Measurements from ENCODE around the gene UNC5CL.
A peak's percentile ranks its signal among the peaks of the same experiment; 100 is the strongest.

DNA sequence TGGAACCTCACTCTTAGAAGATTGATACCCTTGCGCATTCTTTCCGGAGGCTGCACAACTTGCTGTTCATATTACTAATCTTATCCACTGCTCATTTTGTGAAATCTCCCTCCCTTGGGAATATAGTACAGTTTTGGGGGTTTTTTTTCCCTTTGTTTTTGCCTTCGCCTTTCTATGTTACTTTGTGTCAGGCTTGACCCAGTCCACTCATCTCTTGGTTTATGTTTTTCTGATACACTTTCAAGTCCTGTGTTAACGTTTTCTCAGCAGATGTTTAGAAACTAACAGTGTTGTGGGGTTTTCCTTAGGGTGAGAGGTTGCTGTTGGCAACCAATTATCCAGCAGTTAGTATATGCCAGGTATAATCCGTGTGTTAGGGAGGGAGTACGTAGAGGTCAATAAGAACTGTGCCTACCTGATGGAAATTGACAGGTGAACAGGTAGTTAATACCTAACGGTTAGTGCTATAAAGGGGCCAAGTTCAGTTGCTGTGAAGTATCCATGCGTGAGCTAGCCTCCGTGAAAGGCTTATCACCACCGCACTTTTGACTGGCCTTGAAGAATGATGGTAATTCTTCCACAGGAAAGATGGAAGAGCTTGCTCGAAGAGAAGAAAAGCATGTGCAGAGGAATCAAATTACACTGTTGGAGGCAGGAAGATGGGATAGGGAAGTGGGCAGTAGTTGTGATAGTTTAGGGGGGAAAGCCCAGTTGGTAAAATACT, 35.1 kb upstream of the UNC5CL start:
- TF ChIP-seq, protein P1, sequence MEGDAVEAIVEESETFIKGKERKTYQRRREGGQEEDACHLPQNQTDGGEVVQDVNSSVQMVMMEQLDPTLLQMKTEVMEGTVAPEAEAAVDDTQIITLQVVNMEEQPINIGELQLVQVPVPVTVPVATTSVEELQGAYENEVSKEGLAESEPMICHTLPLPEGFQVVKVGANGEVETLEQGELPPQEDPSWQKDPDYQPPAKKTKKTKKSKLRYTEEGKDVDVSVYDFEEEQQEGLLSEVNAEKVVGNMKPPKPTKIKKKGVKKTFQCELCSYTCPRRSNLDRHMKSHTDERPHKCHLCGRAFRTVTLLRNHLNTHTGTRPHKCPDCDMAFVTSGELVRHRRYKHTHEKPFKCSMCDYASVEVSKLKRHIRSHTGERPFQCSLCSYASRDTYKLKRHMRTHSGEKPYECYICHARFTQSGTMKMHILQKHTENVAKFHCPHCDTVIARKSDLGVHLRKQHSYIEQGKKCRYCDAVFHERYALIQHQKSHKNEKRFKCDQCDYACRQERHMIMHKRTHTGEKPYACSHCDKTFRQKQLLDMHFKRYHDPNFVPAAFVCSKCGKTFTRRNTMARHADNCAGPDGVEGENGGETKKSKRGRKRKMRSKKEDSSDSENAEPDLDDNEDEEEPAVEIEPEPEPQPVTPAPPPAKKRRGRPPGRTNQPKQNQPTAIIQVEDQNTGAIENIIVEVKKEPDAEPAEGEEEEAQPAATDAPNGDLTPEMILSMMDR (IDR thresholded peaks at IDR 0.05; ENCODE audit: insufficient read depth, low read length): no peak
- TF ChIP-seq POLR2AphosphoS5 (IDR thresholded peaks at IDR 0.05; ENCODE audit: low read depth) (no peak), GABPA (IDR thresholded peaks at IDR 0.05; ENCODE audit: low read depth) (no peak), SPI1 (IDR thresholded peaks at IDR 0.05; ENCODE audit: borderline replicate concordance, low read depth) (peak; percentile 68; the same call in 1 of the 2 replicates)
- TF ChIP-seq, protein P2, sequence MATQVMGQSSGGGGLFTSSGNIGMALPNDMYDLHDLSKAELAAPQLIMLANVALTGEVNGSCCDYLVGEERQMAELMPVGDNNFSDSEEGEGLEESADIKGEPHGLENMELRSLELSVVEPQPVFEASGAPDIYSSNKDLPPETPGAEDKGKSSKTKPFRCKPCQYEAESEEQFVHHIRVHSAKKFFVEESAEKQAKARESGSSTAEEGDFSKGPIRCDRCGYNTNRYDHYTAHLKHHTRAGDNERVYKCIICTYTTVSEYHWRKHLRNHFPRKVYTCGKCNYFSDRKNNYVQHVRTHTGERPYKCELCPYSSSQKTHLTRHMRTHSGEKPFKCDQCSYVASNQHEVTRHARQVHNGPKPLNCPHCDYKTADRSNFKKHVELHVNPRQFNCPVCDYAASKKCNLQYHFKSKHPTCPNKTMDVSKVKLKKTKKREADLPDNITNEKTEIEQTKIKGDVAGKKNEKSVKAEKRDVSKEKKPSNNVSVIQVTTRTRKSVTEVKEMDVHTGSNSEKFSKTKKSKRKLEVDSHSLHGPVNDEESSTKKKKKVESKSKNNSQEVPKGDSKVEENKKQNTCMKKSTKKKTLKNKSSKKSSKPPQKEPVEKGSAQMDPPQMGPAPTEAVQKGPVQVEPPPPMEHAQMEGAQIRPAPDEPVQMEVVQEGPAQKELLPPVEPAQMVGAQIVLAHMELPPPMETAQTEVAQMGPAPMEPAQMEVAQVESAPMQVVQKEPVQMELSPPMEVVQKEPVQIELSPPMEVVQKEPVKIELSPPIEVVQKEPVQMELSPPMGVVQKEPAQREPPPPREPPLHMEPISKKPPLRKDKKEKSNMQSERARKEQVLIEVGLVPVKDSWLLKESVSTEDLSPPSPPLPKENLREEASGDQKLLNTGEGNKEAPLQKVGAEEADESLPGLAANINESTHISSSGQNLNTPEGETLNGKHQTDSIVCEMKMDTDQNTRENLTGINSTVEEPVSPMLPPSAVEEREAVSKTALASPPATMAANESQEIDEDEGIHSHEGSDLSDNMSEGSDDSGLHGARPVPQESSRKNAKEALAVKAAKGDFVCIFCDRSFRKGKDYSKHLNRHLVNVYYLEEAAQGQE (IDR thresholded peaks at IDR 0.05; ENCODE audit: insufficient replicate concordance, low read depth): no peak
